Activated naive CD4-positive, alpha-beta T cell treated with anti-CD3 and anti-CD28 coated beads for 36 hours (primary cell): Measurements from ENCODE around the gene POU2F1. TPM values are rescaled to one million over a fixed set of nuclear protein-coding genes. Genes with fewer than 3 reads are reported as not detected.
A peak's percentile ranks its signal among the peaks of the same experiment; 100 is the strongest.

ENCODE experiments used
- CTCF ChIA-PET: fragments of 350-600 bp; sonication (Branson Sonifier 250); formaldehyde crosslinking; loops from one replicate; lab custom pipeline; 2021; ENCODE audit warnings: antibody characterized with exemption; lab: Charles Lee
- DNase-seq: peaks from one replicate; pipeline ENCODE4 v3.0.0-alpha.2; 2020
- H3K27ac Mint-ChIP-seq: one replicate; pipeline ENCODE4 v1.8.0; 2021; ENCODE audit warnings: mild to moderate bottlenecking, mixed read lengths
- H3K27me3 Mint-ChIP-seq: one replicate; pipeline ENCODE4 v1.8.0; 2021; ENCODE audit warnings: low read depth, mixed read lengths
- H3K36me3 Mint-ChIP-seq: one replicate; pipeline ENCODE4 v1.8.0; 2021; ENCODE audit warnings: low read depth, mixed read lengths
- H3K4me1 Mint-ChIP-seq: one replicate; pipeline ENCODE4 v1.8.0; 2021; ENCODE audit warnings: low read depth, mixed read lengths
- H3K4me3 Mint-ChIP-seq: one replicate; pipeline ENCODE4 v1.8.0; 2021; ENCODE audit warnings: mild to moderate bottlenecking, moderate library complexity, mixed read lengths
- H3K9me3 Mint-ChIP-seq: one replicate; pipeline ENCODE4 v1.8.0; 2021; ENCODE audit warnings: mixed read lengths
- intact Hi-C: fragments of 100-400 bp; cut with micrococcal nuclease; formaldehyde crosslinking; loops from one replicate; pipeline ENCODE4 v1.15.1; 2023
- total RNA-seq, 2 experiments: library from RNA; stranded (reverse); gene quantifications; one replicate each; pipeline ENCODE4 v1.2.3, GENCODE V29; 2021

Gene POU2F1
- total RNA-seq, 2 experiments from 2014 or later = 17.6 to 19.4 TPM

GRCh38 chr1:167467752-167468151 lies 247.1 kb downstream of the POU2F1 start:
- Mint-ChIP-seq H3K4me3 (peak overlapping the region; percentile 21), H3K4me1 (peaks cover 88% of the 10 kb centered on the region), H3K27me3 (no peaks in the 10 kb centered on the region), H3K9me3 (no peaks in the 10 kb centered on the region), H3K36me3 (no peaks in the 10 kb centered on the region), H3K27ac (peak overlapping the region; percentile 69)
- intact Hi-C loops = loop anchor here (2.0 kb wide), 1 partner anchor 13 kb away; no protein-coding TSS in a partner anchor
- CTCF ChIA-PET = interaction anchor here (0.6 to 3.0 kb wide), 12 partner anchors 8 to 579 kb away, joined by 3 to 9 read pairs (median 4); partner anchors contain the start of gene CD247
- no peak for DNase-seq

DNA sequence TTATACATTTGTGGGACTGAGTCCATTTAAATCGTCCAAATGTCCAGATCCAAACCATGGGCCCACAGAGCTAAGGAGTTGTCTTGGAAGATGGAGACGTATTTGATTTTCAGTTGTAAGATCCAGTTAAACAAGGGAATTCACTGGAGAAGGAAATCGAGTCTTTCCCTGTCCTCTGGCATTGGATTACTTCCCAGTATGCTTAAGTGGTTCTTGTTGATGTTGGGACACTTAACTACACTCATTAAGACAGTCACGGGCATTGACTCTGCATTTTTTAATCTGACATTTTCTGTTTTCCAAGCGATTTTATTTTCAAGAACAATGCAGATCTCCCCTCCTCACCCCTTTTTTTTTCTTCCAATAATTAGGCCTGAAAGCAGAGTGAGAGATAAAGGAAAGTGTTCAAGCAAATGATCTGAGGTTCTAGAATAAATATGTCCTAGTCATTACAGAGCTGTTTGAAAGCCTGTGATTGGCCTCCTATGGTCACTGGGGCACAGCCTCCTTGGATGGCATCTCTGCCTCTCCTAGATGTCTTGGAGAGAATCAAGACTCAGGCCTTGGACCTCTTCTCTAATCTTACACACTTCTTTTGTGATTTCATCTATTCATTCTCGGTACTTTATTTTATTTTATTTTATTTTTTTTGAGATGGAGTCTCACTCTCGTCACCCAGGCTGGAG lies 248.7 kb downstream of the POU2F1 start:
- intact Hi-C loops = no loop called here
- peaks cover 88% of the 10 kb centered on the region for H3K4me1 Mint-ChIP-seq

DNA sequence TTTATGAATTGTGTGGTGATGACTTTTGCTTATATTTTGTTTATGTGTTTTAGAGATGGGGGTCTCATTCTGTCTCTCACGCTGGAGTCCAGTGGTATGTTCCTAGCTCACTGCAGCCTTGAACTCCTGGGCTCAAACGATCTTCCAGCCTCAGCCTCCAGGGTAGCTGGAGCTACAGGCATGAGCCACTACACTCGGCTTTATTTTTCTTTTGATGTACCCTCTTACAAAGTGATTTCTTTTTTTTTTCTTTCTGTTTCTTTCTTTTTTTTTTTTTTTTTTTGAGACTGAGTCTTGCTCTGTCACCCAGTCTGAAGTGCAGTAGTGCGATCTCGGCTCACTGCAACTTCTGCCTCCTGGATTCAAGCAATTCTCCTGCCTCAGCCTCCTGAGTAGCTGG lies 250.9 kb downstream of the POU2F1 start:
- intact Hi-C loops = no loop called here
- CTCF ChIA-PET = interaction anchor here (0.6 to 2.0 kb wide), 3 partner anchors 9 to 22 kb away, joined by 3 to 5 read pairs (median 4); no protein-coding TSS in a partner anchor

More for the DNA sequence above, 248.7 kb downstream of the POU2F1 start:
- Mint-ChIP-seq H3K27ac (peak overlapping the region; percentile 69), H3K9me3 (no peaks in the 10 kb centered on the region), H3K27me3 (no peaks in the 10 kb centered on the region), H3K4me3 (peak overlapping the region; percentile 29), H3K36me3 (no peaks in the 10 kb centered on the region)
- DNase-seq = peak; percentile 39
- CTCF ChIA-PET = interaction anchor here (0.8 to 2.3 kb wide), 6 partner anchors 10 to 65 kb away, joined by 3 to 9 read pairs (median 6); partner anchors contain the start of gene CD247

DNA sequence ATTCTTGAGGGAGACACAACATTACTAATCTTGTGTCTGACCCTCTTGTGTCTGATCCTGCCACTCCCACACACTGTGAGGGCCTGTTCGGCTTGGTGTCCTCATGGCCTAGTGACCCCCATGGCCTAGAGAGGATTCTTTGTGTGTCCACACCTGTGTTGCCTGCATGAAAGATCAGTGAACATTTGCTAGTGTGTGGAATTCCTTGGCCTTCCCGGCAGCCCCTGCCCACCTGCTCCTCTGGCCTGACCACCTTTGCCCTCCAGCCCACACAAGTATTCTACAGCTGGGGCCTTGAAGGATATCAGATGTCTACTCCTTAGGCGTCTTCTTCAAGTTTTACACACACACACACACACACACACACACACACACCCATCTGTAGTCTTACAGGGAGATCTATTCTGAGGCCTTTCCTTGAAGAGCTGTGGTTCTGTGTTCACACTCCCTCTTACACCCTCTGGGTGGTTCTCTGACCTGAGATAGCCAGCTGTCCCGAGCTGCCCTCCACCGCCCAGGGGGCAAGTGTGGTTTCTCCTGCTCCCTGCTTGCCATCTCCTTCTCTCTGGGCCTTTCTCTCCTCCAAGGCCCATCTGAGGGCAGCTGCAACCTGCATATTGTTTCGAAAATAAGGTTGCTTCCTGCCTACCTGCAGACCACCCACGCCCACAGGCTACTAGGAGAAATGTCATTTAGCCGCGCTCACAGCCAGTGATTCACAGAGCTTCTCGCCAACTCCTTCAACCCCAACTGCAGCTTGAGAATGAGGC lies 252.3 kb downstream of the POU2F1 start:
- peak overlapping the region; percentile 63 for H3K4me3 Mint-ChIP-seq
- CTCF ChIA-PET = interaction anchor here (0.6 to 1.6 kb wide), 13 partner anchors 9 to 61 kb away, joined by 3 to 11 read pairs (median 4); partner anchors contain the start of gene CD247
- peaks cover 88% of the 10 kb centered on the region for H3K4me1 Mint-ChIP-seq
- H3K36me3 Mint-ChIP-seq = peaks cover 16% of the 10 kb centered on the region
- H3K9me3 Mint-ChIP-seq = peaks cover 4% of the 10 kb centered on the region
- intact Hi-C loops = loop anchor here (1.0 to 2.0 kb wide), 2 partner anchors 8 to 16 kb away; no protein-coding TSS in a partner anchor
- H3K27ac Mint-ChIP-seq = peak overlapping the region; percentile 79
- DNase-seq = peak; percentile 74
- H3K27me3 Mint-ChIP-seq = no peaks in the 10 kb centered on the region

More for the DNA sequence above, 250.9 kb downstream of the POU2F1 start:
- Mint-ChIP-seq H3K4me3 (peak overlapping the region; percentile 46), H3K9me3 (peaks cover 4% of the 10 kb centered on the region), H3K4me1 (peaks cover 85% of the 10 kb centered on the region), H3K36me3 (peaks cover 5% of the 10 kb centered on the region), H3K27ac (peak overlapping the region; percentile 79), H3K27me3 (no peaks in the 10 kb centered on the region)
- no peak for DNase-seq

DNA sequence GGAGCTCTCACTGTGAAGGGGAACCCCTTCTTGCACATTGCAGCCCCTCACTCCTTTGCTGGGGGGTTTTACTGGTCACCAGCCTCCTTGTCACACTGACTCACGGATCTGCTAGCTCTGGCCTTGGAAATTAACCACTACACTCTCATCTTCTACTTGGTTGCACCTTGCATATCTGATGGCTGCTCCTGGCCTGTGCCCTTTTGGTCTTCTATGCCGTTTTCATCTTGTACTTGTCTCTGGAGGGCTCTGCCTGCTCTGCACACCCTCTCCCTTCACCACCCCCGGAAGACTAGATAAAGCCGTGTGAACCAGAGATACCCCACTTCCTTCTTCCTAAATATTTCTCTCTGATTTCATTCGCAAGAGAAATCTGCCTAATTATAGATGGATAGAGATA lies 253.1 kb downstream of the POU2F1 start:
- Mint-ChIP-seq H3K4me1 (peaks cover 86% of the 10 kb centered on the region), H3K36me3 (peaks cover 20% of the 10 kb centered on the region), H3K9me3 (peaks cover 4% of the 10 kb centered on the region), H3K27ac (peak overlapping the region; percentile 79), H3K27me3 (no peaks in the 10 kb centered on the region), H3K4me3 (peak overlapping the region; percentile 63)
- CTCF ChIA-PET = interaction anchor here (0.6 to 1.6 kb wide), 12 partner anchors 9 to 60 kb away, joined by 3 to 11 read pairs (median 4); partner anchors contain the start of gene CD247
- intact Hi-C loops = loop anchor here (1.0 to 2.0 kb wide), 4 partner anchors 8 to 27 kb away; no protein-coding TSS in a partner anchor
- DNase-seq = no peak

GRCh38 chr1:167474191-167474641 lies 253.5 kb downstream of the POU2F1 start:
- Mint-ChIP-seq H3K27ac (peak overlapping the region; percentile 79), H3K36me3 (peaks cover 20% of the 10 kb centered on the region), H3K27me3 (no peaks in the 10 kb centered on the region), H3K4me1 (peaks cover 85% of the 10 kb centered on the region), H3K9me3 (peaks cover 4% of the 10 kb centered on the region), H3K4me3 (peak overlapping the region; percentile 63)
- peak; percentile 48 for DNase-seq
- intact Hi-C loops = loop anchor here (1.0 to 2.0 kb wide), 2 partner anchors 8 to 27 kb away; no protein-coding TSS in a partner anchor
- CTCF ChIA-PET = interaction anchor here (0.7 to 1.6 kb wide), 5 partner anchors 12 to 59 kb away, joined by 3 to 11 read pairs (median 4); partner anchors contain the start of gene CD247

DNA sequence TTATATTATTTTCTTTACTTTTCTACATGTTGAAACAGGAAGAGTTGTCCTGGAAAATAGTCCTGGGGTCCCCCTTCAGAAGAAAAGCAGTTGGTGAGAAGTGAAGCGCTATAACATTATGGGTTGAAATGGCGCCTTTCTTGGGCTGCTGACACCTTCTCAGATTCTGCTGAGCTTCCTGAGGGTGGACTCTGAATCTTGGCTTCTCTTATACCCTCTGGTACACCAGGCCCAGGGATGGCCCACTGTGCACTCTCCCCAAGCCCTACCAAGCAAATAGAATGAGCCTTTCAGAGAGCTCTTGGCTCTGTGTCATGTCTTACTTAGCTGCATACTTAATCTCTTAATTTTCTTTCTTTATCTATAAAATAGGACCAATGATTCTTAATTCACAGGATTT lies 255.4 kb downstream of the POU2F1 start:
- H3K4me1 Mint-ChIP-seq = peaks cover 92% of the 10 kb centered on the region
- H3K36me3 Mint-ChIP-seq = peaks cover 29% of the 10 kb centered on the region
- no peak for DNase-seq
- intact Hi-C loops = no loop called here
- H3K4me3 Mint-ChIP-seq = no peak overlapping the region
- H3K9me3 Mint-ChIP-seq = peaks cover 4% of the 10 kb centered on the region
- CTCF ChIA-PET = interaction anchor here (0.6 to 2.7 kb wide), 6 partner anchors 9 to 42 kb away, joined by 3 to 10 read pairs (median 4); partner anchors contain the start of gene CD247
- peak overlapping the region; percentile 64 for H3K27ac Mint-ChIP-seq
- H3K27me3 Mint-ChIP-seq = no peaks in the 10 kb centered on the region

Other genes with a start within 250 kb of the POU2F1 start
- gene ILDR2, start 245.3 kb upstream of the POU2F1 start, total RNA-seq = 10 to 100 TPM in 1 of 2 experiments, 1 to 10 TPM in 1; 9.1 to 10.5 TPM
- under 1 TPM; 0.24 to 0.35 TPM for gene MAEL, start 231.6 kb upstream of the POU2F1 start, total RNA-seq
- 1 to 10 TPM; 1.2 to 1.4 TPM for gene GPA33, start 130.5 kb upstream of the POU2F1 start, total RNA-seq
- gene STYXL2, start 126.8 kb upstream of the POU2F1 start, total RNA-seq = not detected